Stimulated activated CD4-positive, alpha-beta T cell treated with anti-CD3 and anti-CD28 coated beads, TNF-alpha, amount 100 ng/mL, for 1 hour (primary cell): Measurements from ENCODE around the gene ALK.

Experiments used
- DNase-seq, 3 donors: peaks; one replicate each; pipeline ENCODE4 v3.0.0-alpha.2; 2020; ENCODE audit warnings: low read depth in 3 of 3, low spot score in 1 of 3

ALK gene

GRCh38 chr2:29377788-29378187, 543.6 kb downstream of the ALK start:
- DNase-seq = no peak

- DNase-seq = no peak
Observed at GRCh38 chr2:29376541-29376940, 544.8 kb downstream of the ALK start.

- no peak for DNase-seq
Observed at GRCh38 chr2:29375843-29376242, 545.5 kb downstream of the ALK start.

GRCh38 chr2:29374823-29375222, 546.6 kb downstream of the ALK start:
- DNase-seq = no peak

GRCh38 chr2:29373870-29374269, 547.5 kb downstream of the ALK start:
- no peak for DNase-seq

- no peak for DNase-seq
Observed at GRCh38 chr2:29372185-29372584, 549.2 kb downstream of the ALK start.

- DNase-seq = no peak
Observed at GRCh38 chr2:29370581-29371125, 550.7 kb downstream of the ALK start.

- no peak for DNase-seq
Observed at GRCh38 chr2:29370173-29370572, 551.2 kb downstream of the ALK start.

GRCh38 chr2:29368659-29369040, 552.7 kb downstream of the ALK start:
- no peak for DNase-seq

- no peak for DNase-seq
Observed at GRCh38 chr2:29367986-29368658, 553.3 kb downstream of the ALK start.

- DNase-seq = no peak
Observed at GRCh38 chr2:29363111-29363510, 558.3 kb downstream of the ALK start.

GRCh38 chr2:29361231-29361630, 560.2 kb downstream of the ALK start:
- DNase-seq = no peak

- no peak for DNase-seq
Observed at GRCh38 chr2:29360016-29360784, 561.2 kb downstream of the ALK start.

GRCh38 chr2:29353403-29353991, 567.9 kb downstream of the ALK start:
- DNase-seq = no peak

GRCh38 chr2:29351916-29352591, 569.3 kb downstream of the ALK start:
- no peak for DNase-seq

GRCh38 chr2:29351248-29351647, 570.1 kb downstream of the ALK start:
- no peak for DNase-seq

- DNase-seq = no peak
Observed at GRCh38 chr2:29349316-29350030, 571.9 kb downstream of the ALK start.

- DNase-seq = no peak
Observed at GRCh38 chr2:29347774-29348461, 573.5 kb downstream of the ALK start.

- DNase-seq = no peak
Observed at GRCh38 chr2:29345236-29345635, 576.1 kb downstream of the ALK start.

- no peak for DNase-seq
Observed at GRCh38 chr2:29343830-29344229, 577.6 kb downstream of the ALK start.
